CD4-positive, alpha-beta T cell (primary cell): ENCODE data around the gene CHST2. TPM values are rescaled to one million over a fixed set of nuclear protein-coding genes. Genes with fewer than 3 reads are reported as not detected.
A peak's percentile ranks its signal among the peaks of the same experiment; 100 is the strongest.

ENCODE experiments used
- ATAC-seq: fragments of 200-7000 bp; cut with Tn5 transposase; one replicate; pipeline ENCODE4 v1.10.0; 2022; ENCODE audit warnings: mild to moderate bottlenecking; ENCODE audit not compliant: poor library complexity
- CTCF ChIA-PET: fragments of 350-600 bp; sonication (Branson Sonifier 250); formaldehyde crosslinking; loops from one replicate; lab custom pipeline; 2021; ENCODE audit warnings: antibody characterized with exemption, inconsistent platforms; lab: Charles Lee
- POLR2A ChIA-PET: fragments of 350-600 bp; sonication (Branson Sonifier 250); formaldehyde crosslinking; loops from one replicate; lab custom pipeline; 2021; ENCODE audit warnings: antibody characterized with exemption, inconsistent platforms; lab: Charles Lee
- DNase-seq, 14 experiments: peaks; one replicate each; pipeline ENCODE4 v3.0.0-alpha.2; 2013 to 2020; ENCODE audit warnings: mixed read lengths in 2 of 14
- H3K27ac ChIP-seq, 2 donors: one replicate each; pipeline versions ENCODE4 v1.5.1 to v1.7.0; 2013; ENCODE audit warnings: low read length in 2 of 2, low read depth in 1 of 2, mild to moderate bottlenecking in 1 of 2
- H3K27me3 ChIP-seq, 2 experiments: 1 replicate in 1 of 2; 2 replicates in 1 of 2; pipeline versions ENCODE4 v1.6.1 to v1.7.0; 2013; ENCODE audit warnings: low read length in 2 of 2, control low read depth in 1 of 2, mild to moderate bottlenecking in 1 of 2, moderate library complexity in 1 of 2; ENCODE audit not compliant: insufficient read depth in 2 of 2, control insufficient read depth in 1 of 2
- H3K36me3 ChIP-seq: one replicate; pipeline ENCODE4 v1.6.1; 2013; ENCODE audit warnings: low read length, control low read depth; ENCODE audit not compliant: insufficient read depth
- H3K4me1 ChIP-seq: one replicate; pipeline ENCODE4 v1.6.1; 2013; ENCODE audit warnings: low read length, control low read depth; ENCODE audit not compliant: insufficient read depth
- H3K4me3 ChIP-seq: one replicate; pipeline ENCODE4 v1.5.1; 2013; ENCODE audit warnings: mild to moderate bottlenecking, low read length, moderate library complexity
- H3K9me3 ChIP-seq, 2 experiments: 1 replicate in 1 of 2; 2 replicates in 1 of 2; pipeline versions ENCODE4 v1.6.1 to v1.7.0; 2013; ENCODE audit warnings: low read length in 2 of 2, mild to moderate bottlenecking in 2 of 2, control low read depth in 1 of 2, moderate library complexity in 1 of 2; ENCODE audit not compliant: control insufficient read depth in 1 of 2, insufficient read depth in 1 of 2
- H3K27ac Mint-ChIP-seq: one replicate; pipeline ENCODE4 v1.8.0; 2020; ENCODE audit warnings: mixed read lengths
- H3K27me3 Mint-ChIP-seq: one replicate; pipeline ENCODE4 v1.8.0; 2021; ENCODE audit warnings: mixed read lengths
- H3K36me3 Mint-ChIP-seq: one replicate; pipeline ENCODE4 v1.8.0; 2021; ENCODE audit warnings: low read depth, mixed read lengths
- H3K4me1 Mint-ChIP-seq: one replicate; pipeline ENCODE4 v1.8.0; 2021; ENCODE audit warnings: low read depth, mixed read lengths
- H3K4me3 Mint-ChIP-seq: one replicate; pipeline ENCODE4 v1.8.0; 2020; ENCODE audit warnings: mild to moderate bottlenecking, mixed read lengths
- H3K9me3 Mint-ChIP-seq: one replicate; pipeline ENCODE4 v1.8.0; 2020; ENCODE audit warnings: mixed read lengths
- CTCF ChIP-seq: fragments of 200-600 bp; IDR thresholded peaks from one replicate; pipeline ENCODE4 v1.8.0; 2022; ENCODE audit warnings: antibody characterized with exemption, mild to moderate bottlenecking
- intact Hi-C, 2 experiments: fragments of 100-400 bp; cut with DNase I in 1 of 2; cut with micrococcal nuclease in 1 of 2; formaldehyde crosslinking; loops; one replicate each; pipeline versions ENCODE4 v1.15.1 to v1.9.0; 2023 to 2025; cut with DNase I, micrococcal nuclease
- total RNA-seq, 174 experiments: library from RNA in 2 of 174; stranded (reverse) in 2 of 174; gene quantifications; one replicate each; pipeline ENCODE4 v1.2.3 and lab custom pipeline; 2021 to 2026

The CHST2 gene
- total RNA-seq, 2 experiments from 2014 or later = 2.0 TPM

DNA sequence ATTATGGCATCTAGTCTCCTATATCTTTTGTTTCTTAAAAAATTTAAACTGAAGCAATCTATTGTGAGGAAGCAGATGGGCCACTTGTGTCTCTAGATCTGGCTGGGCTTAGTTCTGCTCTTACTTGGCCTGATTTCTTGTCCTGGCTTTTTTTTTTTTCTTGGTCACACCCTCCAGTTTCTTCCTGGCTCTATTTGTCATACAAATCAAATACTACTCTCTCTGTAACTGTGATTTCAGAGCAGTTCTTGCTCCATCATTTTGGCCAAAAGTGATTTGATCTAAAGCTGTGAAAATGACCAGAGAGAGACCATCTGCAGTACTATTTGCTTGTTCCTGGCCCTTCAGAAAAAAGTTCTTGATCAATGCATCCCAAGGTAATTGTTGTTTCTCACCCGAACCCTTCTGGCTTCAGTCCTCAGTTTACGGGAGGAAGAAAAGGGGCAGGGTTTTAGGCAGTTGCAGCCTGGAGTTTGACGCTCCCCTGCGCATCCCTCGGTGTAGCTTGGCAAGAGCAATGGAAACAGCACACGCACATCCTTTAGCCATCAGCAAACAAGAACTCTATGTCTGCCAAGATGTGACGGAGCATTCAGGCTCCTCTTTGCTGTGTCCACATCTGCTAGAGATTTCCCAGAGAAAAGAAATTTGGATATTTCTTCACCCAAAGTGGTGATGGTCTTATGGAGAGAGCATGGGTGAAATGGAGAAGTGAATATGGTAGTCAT, 31.6 kb downstream of the CHST2 start:
- Mint-ChIP-seq H3K36me3 (no peaks in the 10 kb centered on the region), H3K27me3 (no peaks in the 10 kb centered on the region), H3K27ac (no peak overlapping the region), H3K9me3 (no peaks in the 10 kb centered on the region), H3K4me1 (peaks cover 27% of the 10 kb centered on the region), H3K4me3 (no peak overlapping the region)
- Histone ChIP-seq H3K4me3 (no peak overlapping the region), H3K27me3 (no peaks in the 10 kb centered on the region), H3K36me3 (no peaks in the 10 kb centered on the region), H3K27ac (no peak overlapping the region), H3K9me3 (no peaks in the 10 kb centered on the region), H3K4me1 (no peaks in the 10 kb centered on the region)
- POLR2A ChIA-PET = interaction anchor here (1.8 kb wide), 1 partner anchor 26 kb away, joined by 4 read pairs; no protein-coding TSS in a partner anchor
- intact Hi-C loops = no loop called here
- no peak for ATAC-seq
- no peak for DNase-seq
- CTCF ChIA-PET = no interaction called here
- TF ChIP-seq CTCF = no peak

DNA sequence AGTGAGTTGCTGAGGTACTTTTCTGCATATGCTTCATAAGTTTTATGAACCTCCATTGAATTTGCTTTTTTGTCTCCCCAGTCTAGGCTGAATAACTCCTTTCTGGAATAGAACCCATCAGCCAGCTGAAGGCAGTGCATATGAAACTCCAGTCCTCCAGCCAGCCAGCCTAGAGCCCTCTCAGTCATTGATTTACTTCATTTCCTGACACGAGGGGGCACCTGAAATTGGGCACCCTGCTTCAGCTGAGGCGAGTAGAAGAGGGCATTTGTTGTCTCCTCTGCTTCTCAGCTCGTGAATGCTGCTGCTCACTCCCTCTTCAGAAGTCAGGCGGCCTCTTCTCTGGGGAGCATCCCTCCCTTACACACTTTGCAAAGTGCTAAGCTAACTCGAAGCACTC, 32.5 kb downstream of the CHST2 start:
- TF ChIP-seq CTCF = no peak
- Mint-ChIP-seq H3K9me3 (no peaks in the 10 kb centered on the region), H3K4me3 (no peak overlapping the region), H3K36me3 (no peaks in the 10 kb centered on the region), H3K27ac (no peak overlapping the region), H3K4me1 (peaks cover 27% of the 10 kb centered on the region), H3K27me3 (no peaks in the 10 kb centered on the region)
- H3K27me3 ChIP-seq = no peaks in the 10 kb centered on the region
- ChIA-PET CTCF (no interaction called here), POLR2A (no interaction called here)
- H3K9me3 ChIP-seq = no peaks in the 10 kb centered on the region
- ATAC-seq (no peak), DNase-seq (peak in 1 of 14 experiments; percentile 40)
- H3K4me1 ChIP-seq = no peaks in the 10 kb centered on the region
- no peak overlapping the region for H3K4me3 ChIP-seq
- intact Hi-C loops = no loop called here
- no peak overlapping the region for H3K27ac ChIP-seq
- no peaks in the 10 kb centered on the region for H3K36me3 ChIP-seq

- H3K4me1 Mint-ChIP-seq = peaks cover 39% of the 10 kb centered on the region
- ATAC-seq (no peak), DNase-seq (no peak)
- Histone ChIP-seq H3K27ac (no peak overlapping the region), H3K4me3 (no peak overlapping the region), H3K4me1 (no peaks in the 10 kb centered on the region), H3K36me3 (no peaks in the 10 kb centered on the region), H3K27me3 (no peaks in the 10 kb centered on the region), H3K9me3 (no peaks in the 10 kb centered on the region)
- TF ChIP-seq CTCF = no peak
- H3K9me3 Mint-ChIP-seq = no peaks in the 10 kb centered on the region
- ChIA-PET POLR2A (interaction anchor here (2.1 kb wide), 1 partner anchor 15 kb away, joined by 6 read pairs; no protein-coding TSS in a partner anchor), CTCF (interaction anchor here (1.4 kb wide), 1 partner anchor 9 kb away, joined by 4 read pairs; no protein-coding TSS in a partner anchor)
- H3K4me3 Mint-ChIP-seq = no peak overlapping the region
- intact Hi-C loops = no loop called here
- H3K36me3 Mint-ChIP-seq = no peaks in the 10 kb centered on the region
- no peaks in the 10 kb centered on the region for H3K27me3 Mint-ChIP-seq
- H3K27ac Mint-ChIP-seq = no peak overlapping the region
These were observed 36.2 kb downstream of the CHST2 start for GRCh38 chr3:143155756-143156155.
